Fibroblast of skin of abdomen (primary cell): ENCODE data around the gene CYFIP1.
A peak's percentile ranks its signal among the peaks of the same experiment; 100 is the strongest.

Source experiments
- DNase-seq: peaks from one replicate; pipeline ENCODE4 v3.0.0-alpha.2; 2013

Gene CYFIP1

GRCh38 chr15:22967084-22967770, 12.9 kb downstream of the CYFIP1 start:
- no peak for DNase-seq

GRCh38 chr15:22966321-22967083, 13.7 kb downstream of the CYFIP1 start:
- peak; percentile 43 for DNase-seq

- DNase-seq = no peak
Measured at GRCh38 chr15:22963641-22964040, 16.5 kb downstream of the CYFIP1 start.

DNA sequence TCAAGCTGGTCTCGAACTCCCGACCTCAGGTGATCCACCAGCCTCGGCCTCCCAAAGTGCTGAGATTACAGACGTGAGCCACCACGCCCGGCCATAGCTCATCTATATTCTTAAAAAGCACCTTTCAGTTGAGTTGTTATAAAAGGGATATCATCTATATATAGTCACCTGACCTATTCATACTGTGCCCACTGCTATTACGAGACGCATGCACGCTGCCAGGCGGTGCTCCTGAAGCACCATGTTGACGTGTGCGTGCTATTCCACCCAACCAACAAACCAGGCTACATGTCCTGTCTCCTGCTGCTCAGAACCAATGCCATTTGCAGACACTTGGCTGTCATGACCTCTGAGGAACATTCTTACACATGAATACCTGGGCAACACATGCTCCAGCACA, 17.6 kb downstream of the CYFIP1 start:
- DNase-seq = no peak

DNA sequence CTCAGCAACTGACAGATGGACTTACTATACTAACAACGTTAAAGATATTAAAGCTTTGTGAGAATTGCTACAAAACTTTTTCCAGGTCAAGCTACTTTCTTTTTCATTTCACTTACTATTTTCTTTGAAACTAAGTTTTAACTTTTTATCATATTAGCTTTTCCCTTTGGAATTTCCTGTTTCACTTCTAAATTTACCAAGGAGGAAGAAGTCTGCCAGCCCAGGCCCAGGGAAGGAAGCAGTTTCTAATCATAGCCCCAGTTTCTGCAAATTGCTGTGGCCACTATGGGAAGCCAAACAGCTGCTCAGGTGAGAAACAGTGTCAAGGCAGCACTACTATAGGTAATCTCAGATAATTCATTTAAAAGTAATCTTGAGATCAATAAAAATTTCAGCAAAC, 18.4 kb downstream of the CYFIP1 start:
- no peak for DNase-seq

DNA sequence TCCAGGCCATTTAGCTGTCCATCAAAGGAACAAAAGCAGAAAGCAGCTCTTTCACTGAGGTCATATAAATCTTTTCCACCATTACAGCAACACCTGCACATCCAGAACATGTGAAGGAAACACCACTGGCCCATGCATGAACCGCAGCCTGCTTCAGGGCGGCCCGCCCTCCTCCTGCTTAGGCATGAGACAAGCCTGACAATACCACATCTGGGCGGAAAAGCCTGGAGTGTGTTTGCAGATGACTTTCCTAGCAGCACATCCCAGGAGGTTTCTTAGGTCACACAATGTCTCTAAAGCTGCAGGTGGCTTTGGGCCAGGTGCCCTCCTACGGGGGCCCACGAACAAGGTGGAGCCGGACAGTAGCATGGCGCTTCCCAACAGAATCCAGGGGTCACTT, 19.6 kb downstream of the CYFIP1 start:
- no peak for DNase-seq

DNA sequence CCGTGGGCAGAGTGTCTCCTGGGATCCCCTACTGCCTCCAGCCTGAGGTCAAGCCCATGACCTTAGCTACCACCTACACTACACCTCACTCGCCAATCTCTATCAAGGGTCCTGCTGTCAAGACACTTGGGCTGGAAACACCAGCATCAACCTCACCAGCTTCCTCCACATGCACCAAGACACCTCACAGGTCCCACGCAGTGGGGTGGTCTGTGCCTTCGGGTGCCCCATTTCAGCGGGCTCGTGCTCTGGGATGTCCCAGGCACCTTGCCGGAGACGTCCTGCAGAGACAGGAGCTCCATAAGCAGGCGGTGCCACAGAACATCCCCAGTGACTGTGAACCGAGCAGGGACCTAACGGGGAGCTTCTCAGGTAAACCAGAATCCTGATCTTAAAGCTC, 20.0 kb downstream of the CYFIP1 start:
- DNase-seq = no peak

GRCh38 chr15:22959321-22960101, 20.7 kb downstream of the CYFIP1 start:
- no peak for DNase-seq

GRCh38 chr15:22958487-22959280, 21.5 kb downstream of the CYFIP1 start:
- no peak for DNase-seq

GRCh38 chr15:22956978-22957260, 23.2 kb downstream of the CYFIP1 start:
- no peak for DNase-seq

GRCh38 chr15:22956257-22956977, 23.8 kb downstream of the CYFIP1 start:
- no peak for DNase-seq

DNA sequence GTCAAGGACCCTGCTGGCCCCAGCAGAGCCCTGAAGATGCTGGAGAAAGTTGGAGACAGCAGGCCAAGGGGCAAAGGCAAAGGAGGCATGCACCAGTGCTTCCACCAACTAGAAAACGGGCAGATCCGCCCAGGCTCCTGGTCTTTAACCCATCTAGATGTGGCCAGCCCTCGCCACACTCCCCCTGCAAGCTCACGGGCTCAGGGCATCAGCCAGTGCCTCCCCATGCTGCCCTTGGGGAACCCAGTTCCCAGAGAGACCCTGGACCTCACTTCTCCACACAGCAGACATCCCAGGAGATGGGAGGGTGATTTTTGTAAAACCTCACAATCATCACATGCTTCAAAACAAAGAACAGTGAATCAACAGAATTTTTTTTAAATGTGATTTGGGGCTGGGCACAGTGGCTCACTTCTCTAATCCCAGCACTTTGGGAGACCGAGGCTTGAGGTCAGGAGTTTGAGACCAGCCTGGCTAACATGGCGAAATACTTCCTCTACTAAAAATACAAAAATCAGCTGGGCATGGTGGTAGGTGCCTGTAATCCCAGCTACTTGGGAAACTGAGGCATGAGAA, 24.5 kb downstream of the CYFIP1 start:
- no peak for DNase-seq

- no peak for DNase-seq
Measured at GRCh38 chr15:22954798-22955543, 25.2 kb downstream of the CYFIP1 start.

DNA sequence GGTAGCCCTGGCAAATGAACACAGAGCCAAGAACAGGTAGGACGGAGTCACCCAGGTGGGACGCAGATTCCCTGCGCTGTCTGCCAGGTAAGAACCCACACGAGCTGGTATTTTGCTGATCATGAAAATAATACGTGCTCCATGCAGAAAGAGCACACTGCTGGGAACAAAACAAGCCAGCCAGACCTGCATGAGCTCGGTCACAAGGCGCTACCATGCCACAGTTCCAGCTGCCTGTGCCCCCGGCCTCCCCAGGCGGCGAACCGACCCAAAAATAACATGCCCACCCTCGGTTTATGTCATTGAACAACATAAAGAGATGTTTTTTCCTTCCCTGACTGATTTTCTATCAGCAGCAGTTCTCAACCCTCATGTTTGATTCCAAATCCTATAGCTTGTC, 25.8 kb downstream of the CYFIP1 start:
- DNase-seq = no peak

GRCh38 chr15:22952796-22953579, 27.2 kb downstream of the CYFIP1 start:
- no peak for DNase-seq

GRCh38 chr15:22951381-22952280, 28.5 kb downstream of the CYFIP1 start:
- no peak for DNase-seq

DNA sequence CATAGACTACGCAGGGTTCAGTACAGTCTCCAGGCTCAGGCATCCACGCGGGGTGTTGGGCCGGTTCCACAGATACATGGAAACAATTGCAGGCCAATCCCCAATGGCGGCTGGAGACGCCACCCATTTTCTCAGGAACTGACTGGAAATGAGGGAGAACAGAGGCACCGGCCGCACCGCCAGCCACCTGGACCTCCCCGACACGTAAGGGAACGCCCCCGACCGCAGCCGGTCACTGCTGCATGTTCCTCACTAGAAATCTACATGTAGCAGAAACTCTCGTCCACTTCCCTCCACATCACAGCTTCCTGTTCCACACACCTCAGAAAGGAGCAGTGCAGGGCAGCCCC, 29.2 kb downstream of the CYFIP1 start:
- no peak for DNase-seq

DNA sequence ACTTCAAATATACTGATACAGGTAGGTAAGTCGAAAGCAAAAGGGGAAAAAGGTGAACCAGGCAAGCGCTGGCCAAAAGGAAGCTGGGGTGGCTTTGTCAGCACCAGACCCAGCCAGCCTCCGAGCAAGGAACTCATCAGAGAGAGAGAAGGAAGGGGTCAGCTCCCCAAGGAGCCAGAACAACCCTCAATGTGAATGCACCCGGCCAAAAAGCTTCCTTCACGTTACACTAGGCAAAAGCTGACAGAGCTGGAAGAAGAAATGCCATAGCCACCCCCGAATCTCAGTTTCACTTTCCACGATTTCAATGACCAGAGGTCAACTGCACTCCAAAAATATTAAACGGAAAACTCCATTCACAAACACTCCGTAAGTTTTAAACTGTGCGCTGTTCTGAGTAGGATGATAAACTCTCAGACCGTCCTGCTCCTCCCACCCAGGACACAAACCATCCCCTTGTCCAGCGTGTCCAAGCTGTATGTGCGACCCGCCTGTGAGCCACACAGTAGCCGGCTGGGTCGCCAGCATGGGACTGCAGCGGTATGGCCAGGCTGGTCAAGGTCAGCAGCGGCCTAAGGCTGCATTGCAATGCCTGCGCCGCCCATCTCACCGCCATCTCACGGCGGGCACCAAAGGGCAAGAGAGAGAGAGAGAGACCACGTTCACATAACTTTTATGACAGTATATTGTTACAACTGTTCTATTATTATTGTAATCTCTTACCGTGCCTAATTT, 29.7 kb downstream of the CYFIP1 start:
- DNase-seq = no peak
